ENCODE results near the gene SIX2.
A peak's percentile ranks its signal among the peaks of the same experiment; 100 is the strongest.

SIX2 gene

DNA sequence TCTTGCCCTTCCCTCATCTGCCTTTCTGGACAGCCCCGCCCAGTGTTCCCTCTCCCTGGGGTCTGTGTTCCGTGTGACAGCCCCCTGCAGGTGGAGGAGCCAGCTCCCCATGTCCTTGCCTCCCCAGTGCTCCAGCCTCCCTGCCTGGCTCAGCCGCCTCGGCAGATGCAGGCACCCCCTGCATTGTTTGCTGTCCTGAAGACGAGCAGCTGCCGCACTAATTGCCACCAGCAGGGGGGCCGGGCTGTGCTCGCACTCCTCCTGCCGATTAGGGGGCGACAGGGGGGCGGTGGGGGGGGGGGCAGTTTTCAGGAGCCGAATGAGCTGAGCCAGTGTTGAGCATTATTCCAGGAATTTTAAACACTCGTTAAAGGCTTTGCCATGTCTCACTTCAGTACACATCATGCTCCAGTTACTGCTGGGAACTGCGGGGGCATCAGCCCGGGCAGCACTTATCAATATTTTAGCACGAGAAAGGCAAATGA lies 44.5 kb downstream of the SIX2 start:
- ATAC-seq, result no peak

DNA sequence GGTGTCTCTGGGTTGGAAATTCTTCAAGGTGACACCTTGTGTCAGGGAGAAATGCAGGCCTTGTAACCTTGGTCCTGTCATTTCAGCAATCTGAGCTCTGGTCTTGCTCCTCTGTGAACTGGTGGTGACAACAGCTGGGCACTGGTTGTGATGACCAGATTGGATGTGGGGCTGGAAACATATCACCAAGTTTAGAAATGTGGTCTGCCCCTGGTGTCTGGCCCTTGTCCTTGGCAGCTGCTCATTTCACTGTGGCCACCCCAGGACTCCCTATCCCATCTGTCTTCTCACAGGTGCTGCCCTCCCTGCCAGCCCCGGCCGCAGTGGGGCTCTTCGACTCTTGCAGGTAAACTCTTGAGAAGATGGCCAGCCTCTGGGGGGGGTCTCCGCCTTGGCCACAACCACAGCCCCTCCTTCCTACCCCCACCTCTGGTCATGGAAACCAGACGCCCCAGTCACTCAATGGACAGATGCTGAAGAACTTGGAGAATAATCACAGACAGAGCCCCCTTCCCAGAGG lies 47.0 kb downstream of the SIX2 start:
- ATAC-seq, result no peak

DNA sequence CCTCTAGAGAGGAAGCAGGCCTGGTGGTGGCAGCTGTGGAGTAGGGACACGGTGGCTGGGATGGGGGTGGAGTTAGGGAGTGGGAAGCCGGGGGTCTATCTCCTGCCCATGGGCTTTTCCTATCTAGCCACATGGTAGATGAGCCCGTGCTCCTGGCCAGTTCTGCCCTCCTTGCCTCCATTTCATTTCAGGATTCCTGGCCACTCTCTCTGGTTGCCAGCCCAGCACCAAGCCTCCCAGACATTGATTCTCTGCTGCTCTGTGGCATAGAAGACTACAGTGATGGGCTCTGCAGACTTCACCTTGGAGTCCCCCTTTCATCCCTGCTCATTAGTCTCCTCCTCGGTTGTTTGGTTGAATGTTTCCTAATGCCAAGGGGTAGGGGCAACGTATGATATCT lies 48.4 kb downstream of the SIX2 start:
- ATAC-seq, result no peak

DNA sequence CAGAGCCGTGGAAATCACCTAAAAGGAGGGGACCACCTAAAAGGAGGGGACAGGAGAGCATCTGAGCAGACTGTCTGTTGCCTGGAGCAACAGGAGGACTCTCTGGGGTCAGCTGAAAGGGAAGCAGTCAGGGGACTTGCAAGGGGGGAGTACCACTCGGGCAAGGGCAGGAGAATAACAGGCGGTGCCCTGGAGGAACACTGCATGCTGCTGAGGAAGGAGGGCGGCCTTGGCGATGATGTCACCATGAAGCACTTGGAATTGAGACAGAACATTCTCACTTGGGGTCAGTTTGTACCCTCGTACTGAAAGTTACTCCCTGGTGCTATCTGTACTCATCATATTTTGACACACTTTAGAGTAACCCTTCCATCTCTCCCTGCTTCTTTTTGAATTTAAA lies 49.4 kb downstream of the SIX2 start:
- no peak for ATAC-seq

DNA sequence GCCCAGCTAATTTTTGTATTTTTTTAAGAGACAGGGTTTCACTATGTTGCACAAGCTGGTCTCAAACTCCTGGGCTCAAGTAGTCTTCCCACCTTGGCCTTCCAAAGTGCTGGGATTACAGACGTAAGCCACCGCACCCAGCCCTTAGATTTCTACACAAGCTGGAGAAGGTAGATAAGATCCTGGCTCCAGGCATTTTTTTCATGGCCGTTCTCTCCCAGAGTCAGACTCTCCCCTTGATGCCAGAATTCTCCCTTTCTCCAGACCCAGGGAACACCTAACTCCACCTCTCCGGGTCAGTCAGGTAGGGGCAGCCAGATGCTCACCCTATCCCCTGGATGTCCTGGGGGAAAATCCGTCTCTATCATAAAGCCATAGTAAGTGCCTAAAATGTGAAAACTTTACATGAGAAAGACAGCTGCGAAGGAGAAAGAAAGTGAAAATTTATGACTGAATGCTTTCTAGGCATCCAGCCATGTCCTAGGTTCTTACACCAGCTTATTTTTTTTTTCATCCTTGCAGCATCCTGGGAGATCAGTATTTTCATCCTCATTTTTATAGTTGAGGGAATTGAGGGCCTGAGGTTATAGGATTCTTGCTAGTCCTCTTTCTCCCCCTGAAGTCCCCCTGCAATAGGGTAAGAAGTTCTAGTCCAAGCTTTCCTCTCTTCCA lies 51.5 kb downstream of the SIX2 start:
- no peak for ATAC-seq

DNA sequence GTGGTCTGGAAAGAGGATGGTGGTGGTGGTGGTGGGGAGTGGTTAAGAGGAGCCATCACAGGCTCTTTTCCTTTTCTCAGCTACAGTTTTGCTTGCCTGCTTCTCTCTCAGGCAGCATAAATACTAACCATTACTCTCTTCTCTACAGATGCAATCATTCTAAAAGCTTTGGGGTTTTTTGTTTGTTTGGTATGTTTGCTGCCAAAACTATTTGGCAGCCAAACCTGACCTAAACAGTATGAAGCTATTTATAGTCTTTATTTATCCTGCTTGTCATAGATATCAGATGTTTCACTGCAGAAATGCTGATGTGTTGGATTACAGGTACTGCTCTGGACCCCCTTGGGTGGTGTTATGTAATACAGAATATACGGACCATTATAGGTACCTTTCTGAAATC lies 52.4 kb downstream of the SIX2 start:
- no peak for ATAC-seq

DNA sequence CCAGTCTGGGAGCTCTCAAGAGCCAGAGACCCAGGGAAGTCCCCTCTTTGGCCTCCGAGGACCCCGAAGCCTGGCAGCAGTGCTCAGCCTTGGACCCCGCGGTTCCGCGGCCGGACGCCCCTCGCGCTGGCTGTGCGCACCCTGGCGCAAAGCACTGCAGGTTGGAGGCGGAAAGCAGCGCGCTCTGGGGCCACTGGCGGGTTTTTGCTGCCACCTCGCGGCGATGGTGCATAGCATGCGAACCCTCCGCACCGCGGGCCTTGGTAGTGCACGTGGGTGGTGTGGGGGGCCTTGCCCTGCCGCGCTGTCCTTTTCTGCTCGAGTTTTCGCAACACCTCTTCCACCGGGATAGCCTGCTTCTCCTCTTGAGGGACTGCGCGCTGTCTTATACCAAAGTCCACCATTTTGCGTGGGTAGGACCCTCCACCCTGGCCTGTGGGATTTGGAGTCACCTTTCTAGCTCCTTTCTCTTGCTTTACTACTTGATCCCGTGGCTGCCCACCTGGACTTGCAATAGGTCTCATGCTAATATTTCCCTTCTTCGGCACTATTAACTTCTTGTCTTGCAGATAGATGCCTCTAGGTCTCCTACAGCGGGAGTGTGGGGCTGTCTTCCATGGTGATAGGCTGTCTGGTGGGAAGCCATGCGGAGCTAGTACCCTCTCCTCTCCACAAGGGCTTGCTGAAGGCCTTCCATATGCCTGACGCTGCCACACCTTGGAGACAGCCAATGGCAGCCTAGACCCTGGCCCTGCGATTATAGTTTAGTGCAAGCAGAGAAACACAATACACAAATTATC lies 53.5 kb downstream of the SIX2 start:
- ATAC-seq, result peak; percentile 72 to 82
